Activated naive CD4-positive, alpha-beta T cell (primary cell): ENCODE results near the gene RPS6KA2.

Experiments
- DNase-seq, 4 experiments: peaks; one replicate each; lab custom pipeline; 2025; lab: John Stamatoyannopoulos, UW

Gene RPS6KA2

DNA sequence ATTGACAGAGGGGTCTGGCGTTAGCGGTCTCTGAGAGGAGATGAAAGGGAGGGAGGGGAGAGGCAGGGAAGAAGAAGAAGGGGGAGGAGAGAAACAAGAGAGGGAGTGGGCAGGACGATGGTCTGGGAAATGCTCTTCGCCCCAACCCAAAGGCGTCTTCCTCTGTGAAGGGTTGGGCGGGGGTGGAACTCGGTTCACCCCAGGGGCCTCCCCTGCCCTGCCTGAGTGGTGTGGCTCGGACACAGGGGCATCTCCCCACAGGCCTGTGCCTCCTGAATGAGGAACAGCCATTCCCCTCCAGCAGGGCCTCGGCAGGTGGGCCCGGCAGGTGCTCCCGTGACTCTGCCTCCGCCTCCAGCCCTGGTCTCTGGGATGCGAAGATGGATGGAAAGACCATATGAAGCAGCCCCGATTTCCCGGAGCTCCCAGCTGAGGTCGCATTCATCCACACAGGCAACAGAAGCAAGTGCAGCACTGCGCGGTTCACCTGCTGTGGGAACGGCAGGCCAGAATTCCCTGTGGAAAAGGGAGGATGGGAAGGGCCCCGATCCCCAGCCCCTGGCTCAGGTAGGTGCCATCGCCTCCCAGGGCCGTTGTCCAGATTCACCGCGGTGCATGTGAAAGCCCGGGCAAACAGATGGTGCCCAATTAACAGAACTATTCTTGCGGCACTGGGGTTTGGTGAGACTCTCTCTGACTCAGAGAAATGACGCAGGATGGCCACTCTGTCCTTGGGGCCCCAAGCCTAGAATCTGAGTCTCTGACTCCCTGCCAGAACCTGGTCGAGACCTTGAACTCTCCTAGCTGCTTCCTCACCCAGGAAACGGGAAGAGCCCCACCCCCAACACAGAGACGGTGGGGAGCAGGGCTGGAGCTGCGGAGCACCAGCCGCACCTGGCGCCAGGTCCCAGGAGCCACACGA is 29.4 kb upstream of the RPS6KA2 start:
- DNase-seq: no peak

DNA sequence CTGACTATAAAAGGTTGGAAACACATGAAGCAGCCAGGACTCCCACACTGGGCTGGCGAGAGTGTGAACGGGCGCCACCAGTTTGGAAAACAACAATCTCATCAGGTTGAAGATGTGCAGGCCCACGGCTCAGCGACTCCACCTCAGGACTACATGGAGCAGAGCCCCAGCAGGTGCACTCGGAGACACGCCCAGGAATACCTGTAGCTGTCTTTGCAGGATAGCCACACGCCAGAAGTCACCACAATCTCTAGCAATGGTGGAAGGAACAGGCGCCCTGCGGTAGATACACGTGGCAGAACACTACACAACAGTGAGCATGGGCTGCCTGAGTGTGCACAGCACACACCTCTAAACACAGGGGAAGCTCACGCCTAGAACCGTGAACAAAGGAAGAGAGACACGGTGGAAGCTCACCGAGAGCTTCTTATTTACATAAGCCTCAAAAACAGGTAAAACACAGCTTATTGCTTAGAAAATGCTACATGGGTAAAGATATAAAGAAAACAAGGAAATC is 28.7 kb upstream of the RPS6KA2 start:
- DNase-seq: no peak

GRCh38 chr6:166655251-166655650 is 28.2 kb upstream of the RPS6KA2 start:
- no peak for DNase-seq

DNA sequence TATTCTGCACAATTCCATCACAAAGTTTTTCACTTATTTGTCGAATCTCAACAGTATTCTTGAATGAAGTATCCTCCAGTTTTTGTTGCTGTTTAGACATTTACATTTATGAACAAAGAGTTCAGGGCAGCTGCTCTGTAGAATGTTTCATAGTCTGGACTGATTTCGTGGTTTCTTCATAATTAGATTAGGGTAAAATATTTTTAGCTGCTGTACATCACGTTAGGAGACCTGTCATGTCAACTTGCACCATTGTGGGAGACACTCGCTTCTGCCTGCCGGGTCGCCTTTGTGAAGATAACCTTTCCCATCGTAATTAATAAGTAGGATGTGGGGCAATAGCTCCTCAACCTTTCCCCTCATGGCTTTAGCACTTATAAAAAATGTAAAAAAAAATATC is 27.5 kb upstream of the RPS6KA2 start:
- DNase-seq: no peak

DNA sequence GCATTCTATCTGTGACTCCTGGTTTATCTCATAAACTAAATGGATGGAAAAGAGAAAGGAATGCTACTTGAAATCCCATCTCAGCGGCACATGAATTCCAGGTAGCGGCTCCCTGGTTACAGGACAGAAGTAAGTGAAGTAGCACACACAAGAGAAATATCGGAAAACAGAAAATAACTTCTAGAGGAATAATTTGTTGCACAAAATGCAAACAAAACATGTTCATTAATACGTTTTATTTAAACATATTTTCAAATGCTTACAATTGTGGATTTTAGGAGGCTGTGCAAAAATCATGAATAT is 26.5 kb upstream of the RPS6KA2 start:
- DNase-seq: no peak

- no peak for DNase-seq
Measured at GRCh38 chr6:166650824-166651807, 24.1 kb upstream of the RPS6KA2 start.

- DNase-seq: no peak
Measured at GRCh38 chr6:166650047-166650446, 23.0 kb upstream of the RPS6KA2 start.

DNA sequence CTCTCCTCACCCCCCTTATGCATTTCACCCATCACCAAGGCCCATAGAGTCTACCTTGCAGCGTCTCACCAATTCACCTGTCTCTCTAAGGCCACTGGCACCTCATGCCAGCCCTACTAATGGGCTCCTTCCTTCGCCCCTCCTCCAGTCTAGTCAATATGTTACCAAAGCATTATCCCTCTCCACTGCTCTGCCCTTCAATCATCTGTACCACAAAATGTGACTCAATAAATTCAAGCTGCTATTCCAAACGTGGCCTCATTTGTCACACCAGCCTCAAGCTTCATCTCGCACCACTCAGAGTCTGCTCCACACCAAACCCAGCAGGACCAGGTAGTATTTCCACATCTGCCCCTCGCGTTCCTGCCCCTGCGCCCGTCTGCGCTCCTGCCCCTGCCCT is 21.8 kb upstream of the RPS6KA2 start:
- no peak for DNase-seq

GRCh38 chr6:166647896-166648295 is 20.8 kb upstream of the RPS6KA2 start:
- no peak for DNase-seq

- DNase-seq: no peak
Measured at GRCh38 chr6:166646716-166647115, 19.7 kb upstream of the RPS6KA2 start.

- no peak for DNase-seq
Measured at GRCh38 chr6:166645896-166646295, 18.8 kb upstream of the RPS6KA2 start.

GRCh38 chr6:166644681-166645080 is 17.6 kb upstream of the RPS6KA2 start:
- no peak for DNase-seq

DNA sequence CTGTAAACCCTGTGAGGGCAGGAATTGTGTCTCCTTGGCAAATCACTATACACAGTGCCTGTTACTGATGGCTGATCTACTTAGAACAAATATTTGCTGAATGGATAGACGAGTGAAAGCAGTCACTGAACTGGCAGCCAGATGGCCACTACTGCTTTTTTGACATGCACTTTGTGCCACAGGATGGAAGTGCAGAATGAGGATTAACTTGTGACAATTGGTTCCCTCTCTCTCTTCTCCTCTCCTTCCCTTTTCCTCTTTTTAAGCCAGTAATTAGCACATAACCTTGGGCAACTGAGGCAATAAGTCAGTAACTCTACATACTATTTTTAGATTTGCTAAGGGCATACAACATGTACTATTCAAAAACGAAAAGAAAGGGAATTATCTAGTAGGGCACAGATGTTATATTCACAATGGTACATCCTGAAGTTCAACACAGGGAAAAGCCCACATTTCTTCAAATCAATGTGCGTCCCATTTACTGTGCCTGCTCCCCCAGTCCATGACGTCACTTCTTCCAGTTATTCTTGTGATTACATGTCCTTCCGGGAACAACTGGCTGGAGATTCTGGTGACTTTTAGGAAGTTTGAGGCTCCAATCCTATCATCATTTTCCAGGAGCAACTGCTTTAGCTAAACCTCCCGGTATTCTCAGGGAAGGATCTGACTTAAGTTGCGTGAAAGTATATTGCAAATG is 17.0 kb upstream of the RPS6KA2 start:
- no peak for DNase-seq

- no peak for DNase-seq
Measured at GRCh38 chr6:166642646-166643045, 15.6 kb upstream of the RPS6KA2 start.

GRCh38 chr6:166640342-166641043 is 13.4 kb upstream of the RPS6KA2 start:
- DNase-seq: no peak

GRCh38 chr6:166639921-166640320 is 12.9 kb upstream of the RPS6KA2 start:
- no peak for DNase-seq

- no peak for DNase-seq
Measured at GRCh38 chr6:166638573-166638964, 11.5 kb upstream of the RPS6KA2 start.

DNA sequence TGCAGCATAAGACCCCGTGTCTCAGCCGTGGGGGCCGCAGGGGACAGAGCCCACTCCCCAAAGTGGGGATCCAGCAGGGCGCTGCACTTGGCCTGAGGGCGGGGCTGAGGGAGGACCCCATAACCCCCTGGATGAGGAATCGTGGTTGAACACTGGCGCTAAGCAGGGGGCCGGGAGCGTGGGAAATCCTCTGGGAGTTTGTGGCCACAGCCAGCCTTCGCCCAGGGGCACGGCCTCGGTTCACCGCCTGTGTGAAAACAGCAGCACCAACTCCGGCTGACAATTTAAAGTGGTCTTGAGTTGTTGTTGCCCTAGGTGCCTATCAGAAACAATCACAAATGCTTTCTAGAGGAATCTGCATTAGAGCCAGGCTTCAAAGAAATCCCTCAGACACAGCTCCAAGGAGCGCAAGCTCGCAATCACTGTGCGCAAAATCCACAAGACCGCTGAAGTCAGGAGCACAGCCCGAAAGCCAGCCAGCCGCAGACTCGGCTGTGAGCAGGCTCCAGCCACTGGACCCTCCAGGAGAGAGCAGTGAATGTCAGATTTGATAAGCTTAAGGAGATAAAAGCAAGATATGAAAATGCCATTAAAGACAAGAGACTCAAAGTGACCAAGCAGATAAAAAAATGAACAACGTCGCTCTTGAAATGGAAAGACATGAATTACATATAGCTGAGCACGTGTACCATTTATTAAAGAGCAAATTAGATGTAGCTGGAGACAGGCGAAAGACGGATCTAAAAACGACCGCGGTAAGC is 10.9 kb upstream of the RPS6KA2 start:
- no peak for DNase-seq

DNA sequence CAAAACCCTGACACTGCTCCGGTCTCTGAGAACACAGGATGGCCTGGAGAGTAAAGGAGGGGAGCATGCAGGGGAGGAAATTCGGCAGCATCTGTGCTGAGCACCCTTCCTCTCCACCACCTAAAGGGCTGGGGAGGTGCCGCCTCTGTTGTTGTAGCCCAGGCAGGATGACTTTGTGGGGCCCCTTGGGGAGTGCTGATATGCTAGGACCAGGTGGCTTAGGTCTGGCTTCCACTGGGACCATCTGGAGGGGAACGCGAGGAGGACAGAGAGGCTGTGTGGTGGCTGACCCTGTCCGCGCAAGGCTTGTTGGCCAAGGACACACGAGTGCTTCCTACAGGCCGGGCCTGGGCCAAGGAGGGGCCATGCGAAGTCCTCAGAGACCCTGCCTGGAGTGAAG is 9.9 kb upstream of the RPS6KA2 start:
- no peak for DNase-seq

DNA sequence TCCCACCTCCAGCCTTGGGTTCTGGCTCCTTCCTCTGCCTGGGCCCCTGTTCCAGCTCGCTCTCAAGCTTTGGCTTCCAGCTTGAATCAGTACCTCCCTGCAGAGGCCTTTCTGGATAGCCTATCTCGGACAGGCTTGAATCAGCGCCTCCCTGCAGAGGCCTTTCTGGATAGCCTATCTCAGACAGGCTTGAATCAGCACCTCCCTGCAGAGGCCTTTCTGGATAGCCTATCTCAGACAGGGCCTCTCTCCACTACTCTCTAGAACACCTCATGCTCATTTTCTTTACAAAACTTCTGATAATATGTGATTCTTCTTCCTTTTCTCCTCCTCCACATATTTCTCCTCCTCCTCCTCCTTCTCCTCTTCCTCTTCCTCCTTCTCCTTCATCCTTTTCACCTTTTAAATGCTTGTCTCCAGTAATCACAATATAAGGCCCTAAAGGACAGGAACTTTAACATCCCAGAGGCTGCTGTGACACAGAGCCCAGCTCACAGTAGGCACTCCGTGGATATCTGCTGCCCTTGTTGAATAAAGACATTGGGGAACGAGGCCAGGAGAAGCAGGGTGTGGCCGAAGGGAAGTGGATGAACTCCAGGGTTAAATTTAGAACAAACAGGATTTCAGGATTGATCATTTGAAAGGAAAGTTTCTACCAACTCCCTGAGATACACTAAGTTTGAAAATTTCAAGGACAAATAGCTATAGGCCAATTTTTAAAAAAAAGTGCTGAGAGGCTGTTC is 9.3 kb upstream of the RPS6KA2 start:
- DNase-seq: no peak
